GM18519 (cell line): ENCODE measurements around the gene ADSS1.

Experiments used
- ATAC-seq: cut with Tn5 transposase; IDR thresholded peaks from one replicate; pipeline ENCODE4 v1.9.1; 2021; ENCODE audit warnings: mild to moderate bottlenecking, moderate library complexity; ENCODE audit not compliant: unreplicated experiment, low FRiP score

ADSS1 gene

GRCh38 chr14:104697892-104698583 is 26.0 kb upstream of the ADSS1 start:
- ATAC-seq, result no peak

GRCh38 chr14:104698688-104699425 is 25.2 kb upstream of the ADSS1 start:
- no peak for ATAC-seq

- ATAC-seq, result no peak
Observed at GRCh38 chr14:104699426-104699748, 24.6 kb upstream of the ADSS1 start.

GRCh38 chr14:104700225-104700651 is 23.8 kb upstream of the ADSS1 start:
- ATAC-seq, result no peak

GRCh38 chr14:104700747-104701217 is 23.2 kb upstream of the ADSS1 start:
- ATAC-seq, result no peak

- no peak for ATAC-seq
Observed at GRCh38 chr14:104701383-104702076, 22.5 kb upstream of the ADSS1 start.

- ATAC-seq, result no peak
Observed at GRCh38 chr14:104702106-104702505, 21.9 kb upstream of the ADSS1 start.

- ATAC-seq, result no peak
Observed at GRCh38 chr14:104702673-104703072, 21.4 kb upstream of the ADSS1 start.

GRCh38 chr14:104703269-104703668 is 20.8 kb upstream of the ADSS1 start:
- ATAC-seq, result no peak

GRCh38 chr14:104704252-104704651 is 19.8 kb upstream of the ADSS1 start:
- ATAC-seq, result no peak

GRCh38 chr14:104705340-104706047 is 18.5 kb upstream of the ADSS1 start:
- ATAC-seq, result no peak

- no peak for ATAC-seq
Observed at GRCh38 chr14:104706733-104707607, 17.1 kb upstream of the ADSS1 start.

GRCh38 chr14:104707608-104708595 is 16.1 kb upstream of the ADSS1 start:
- ATAC-seq, result no peak

GRCh38 chr14:104708606-104709268 is 15.3 kb upstream of the ADSS1 start:
- no peak for ATAC-seq

GRCh38 chr14:104709387-104710039 is 14.5 kb upstream of the ADSS1 start:
- no peak for ATAC-seq

- no peak for ATAC-seq
Observed at GRCh38 chr14:104710071-104710735, 13.8 kb upstream of the ADSS1 start.
